Esophagus squamous epithelium (tissue), 4 donors: ENCODE results near the gene CORO2A.

Experiments used
- POLR2A ChIP-seq, 4 donors: fragments of 450-650 bp; IDR thresholded peaks; one replicate each; pipeline ENCODE4 v1.6.1; 2017; ENCODE audit warnings: antibody characterized with exemption in 4 of 4, mild to moderate bottlenecking in 4 of 4, moderate library complexity in 3 of 4
- TF ChIP-seq, protein P1 (sequence below), 6 experiments: fragments of 450-650 bp in 4 of 6; fragments of 200-600 bp in 2 of 6; sonication (generic) in 2 of 6; IDR thresholded peaks; one replicate each; pipeline ENCODE4 v1.5.1; 2016 to 2019; ENCODE audit warnings: antibody characterized with exemption in 6 of 6, mild to moderate bottlenecking in 4 of 6, moderate library complexity in 4 of 6

DNA sequence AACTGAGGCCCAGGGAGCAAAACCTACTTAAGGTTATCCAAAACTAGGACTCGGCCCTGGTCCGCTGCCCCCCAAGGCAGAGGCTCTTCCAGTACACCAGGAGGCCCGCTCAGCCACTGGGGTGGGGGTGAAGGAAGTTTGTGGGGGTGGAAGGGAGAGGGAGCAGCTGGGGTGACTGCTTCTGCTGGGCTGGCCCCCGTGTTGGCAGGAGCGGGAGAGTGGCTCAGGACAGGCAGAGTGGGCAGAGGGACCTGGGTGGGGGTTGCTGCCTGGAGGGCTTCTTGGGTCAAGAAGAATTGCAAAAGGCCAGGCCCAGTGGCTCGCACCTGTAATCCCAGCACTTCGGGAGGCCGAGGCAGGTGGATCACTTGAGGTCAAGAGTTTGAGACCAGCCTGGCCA is 65.2 kb downstream of the CORO2A start:
- no peak for TF ChIP-seq POLR2A (IDR thresholded peaks at IDR 0.05)
- TF ChIP-seq, protein P1, sequence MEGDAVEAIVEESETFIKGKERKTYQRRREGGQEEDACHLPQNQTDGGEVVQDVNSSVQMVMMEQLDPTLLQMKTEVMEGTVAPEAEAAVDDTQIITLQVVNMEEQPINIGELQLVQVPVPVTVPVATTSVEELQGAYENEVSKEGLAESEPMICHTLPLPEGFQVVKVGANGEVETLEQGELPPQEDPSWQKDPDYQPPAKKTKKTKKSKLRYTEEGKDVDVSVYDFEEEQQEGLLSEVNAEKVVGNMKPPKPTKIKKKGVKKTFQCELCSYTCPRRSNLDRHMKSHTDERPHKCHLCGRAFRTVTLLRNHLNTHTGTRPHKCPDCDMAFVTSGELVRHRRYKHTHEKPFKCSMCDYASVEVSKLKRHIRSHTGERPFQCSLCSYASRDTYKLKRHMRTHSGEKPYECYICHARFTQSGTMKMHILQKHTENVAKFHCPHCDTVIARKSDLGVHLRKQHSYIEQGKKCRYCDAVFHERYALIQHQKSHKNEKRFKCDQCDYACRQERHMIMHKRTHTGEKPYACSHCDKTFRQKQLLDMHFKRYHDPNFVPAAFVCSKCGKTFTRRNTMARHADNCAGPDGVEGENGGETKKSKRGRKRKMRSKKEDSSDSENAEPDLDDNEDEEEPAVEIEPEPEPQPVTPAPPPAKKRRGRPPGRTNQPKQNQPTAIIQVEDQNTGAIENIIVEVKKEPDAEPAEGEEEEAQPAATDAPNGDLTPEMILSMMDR (IDR thresholded peaks at IDR 0.05), result no peak
